PC-3 (cell line): ENCODE data around the gene AP4B1. TPM values are rescaled to one million over a fixed set of nuclear protein-coding genes. Genes with fewer than 3 reads are reported as not detected.
A peak's percentile ranks its signal among the peaks of the same experiment; 100 is the strongest.

Source experiments
- ATAC-seq: fragments of 200-7000 bp; cut with Tn5 transposase; 2 replicates; pipeline ENCODE4 v1.9.1; 2020; ENCODE audit warnings: mild to moderate bottlenecking, moderate library complexity
- Bru-seq: library from RNA; stranded (reverse); fragments of 400-500 nt; gene quantifications from one replicate; lab custom pipeline; 2021; lab: Mats Ljungman, UMichigan
- BruChase-seq, 2 experiments: library from RNA; stranded (reverse); fragments of 400-500 nt; gene quantifications; one replicate each; lab custom pipeline; 2021; lab: Mats Ljungman, UMichigan
- BruUV-seq: library from RNA; stranded (reverse); fragments of 400-500 nt; replicated peaks from 2 replicates; lab custom pipeline; 2021; lab: Mats Ljungman, UMichigan
- CTCF ChIA-PET: fragments of 300-600 bp; sonication (Branson Sonifier 250); formaldehyde crosslinking; loops from one replicate; lab custom pipeline; 2022; ENCODE audit warnings: antibody characterized with exemption; lab: Charles Lee
- POLR2A ChIA-PET: fragments of 300-600 bp; sonication (Branson Sonifier 250); formaldehyde crosslinking; loops from one replicate; lab custom pipeline; 2022; ENCODE audit warnings: antibody characterized with exemption; ENCODE audit not compliant: unreplicated experiment; lab: Charles Lee
- DNase-seq: peaks from one replicate; pipeline ENCODE4 v3.0.0-alpha.2; 2015
- H2AFZ ChIP-seq: fragments of 300-600 bp; sonication (generic); 2 replicates; pipeline ENCODE4 v1.6.0; 2016; ENCODE audit warnings: antibody characterized with exemption, low read length
- H3F3A ChIP-seq: fragments of 300-600 bp; sonication (generic); one replicate; pipeline ENCODE4 v1.6.0; 2017; ENCODE audit warnings: antibody characterized with exemption, low read length, control low read depth, mild to moderate bottlenecking; ENCODE audit not compliant: unreplicated experiment
- H3K27ac ChIP-seq: fragments of 300-600 bp; sonication (generic); 2 replicates; pipeline ENCODE4 v1.5.1; 2016; ENCODE audit warnings: mild to moderate bottlenecking, low read length
- H3K27me3 ChIP-seq: fragments of 300-600 bp; sonication (generic); 2 replicates; pipeline ENCODE4 v1.6.1; 2016; ENCODE audit warnings: low read length, mixed read lengths
- H3K36me3 ChIP-seq: fragments of 300-600 bp; sonication (generic); 2 replicates; pipeline ENCODE4 v1.6.1; 2016; ENCODE audit warnings: low read depth, mixed run types, low read length, mixed read lengths
- H3K4me1 ChIP-seq: fragments of 300-600 bp; sonication (generic); 2 replicates; pipeline ENCODE4 v1.5.1; 2016; ENCODE audit warnings: low read length; ENCODE audit not compliant: insufficient read depth
- H3K4me2 ChIP-seq: fragments of 300-600 bp; sonication (generic); 2 replicates; pipeline ENCODE4 v1.6.0; 2016; ENCODE audit warnings: low read length
- H3K4me3 ChIP-seq: fragments of 300-600 bp; sonication (generic); 2 replicates; pipeline ENCODE4 v1.5.1; 2016; ENCODE audit warnings: mild to moderate bottlenecking, low read length, mixed read lengths
- H3K79me2 ChIP-seq: fragments of 300-600 bp; sonication (generic); 2 replicates; pipeline ENCODE4 v1.6.1; 2017; ENCODE audit warnings: low read length, mixed read lengths
- H3K9ac ChIP-seq: fragments of 300-600 bp; sonication (generic); 2 replicates; pipeline ENCODE4 v1.6.0; 2016; ENCODE audit warnings: mild to moderate bottlenecking, low read length
- H3K9me2 ChIP-seq: fragments of 300-600 bp; sonication (generic); replicated peaks from 2 replicates; pipeline ENCODE4 v1.6.1; 2016; ENCODE audit warnings: mixed run types, low read length, mixed read lengths
- H3K9me3 ChIP-seq: fragments of 300-600 bp; sonication (generic); 2 replicates; pipeline ENCODE4 v1.6.1; 2016; ENCODE audit warnings: low read length, mixed read lengths
- H4K20me1 ChIP-seq: fragments of 300-600 bp; sonication (generic); 2 replicates; pipeline ENCODE4 v1.6.1; 2016; ENCODE audit warnings: low read length, mixed read lengths
- EZH2 ChIP-seq: fragments of 300-600 bp; sonication (generic); IDR thresholded peaks from one replicate; pipeline ENCODE4 v1.6.1; 2017; ENCODE audit warnings: antibody characterized with exemption, mild to moderate bottlenecking, low read length; ENCODE audit not compliant: unreplicated experiment
- EZH2phosphoT487 ChIP-seq: fragments of 300-600 bp; sonication (generic); IDR thresholded peaks from 2 replicates; pipeline ENCODE4 v1.6.1; 2018; ENCODE audit warnings: mild to moderate bottlenecking, antibody characterized with exemption, low read length, borderline replicate concordance
- intact Hi-C: fragments of 100-400 bp; cut with micrococcal nuclease; formaldehyde crosslinking; loops from 2 replicates; pipeline ENCODE4 v1.9.0; 2023
- long read RNA-seq: library from polyadenylated mRNA; unstranded; transcript quantifications from one replicate; pipeline ENCODE4 v2.0.0, GENCODE V29; 2021; ENCODE audit not compliant: unreplicated experiment
- total RNA-seq: library from RNA; depleted of rRNA; stranded (reverse); fragments of >200 nt; gene quantifications from 2 replicates; pipeline ENCODE4 v1.2.3, GENCODE V29; 2014; rRNA removed
- TF ChIP-seq, protein P1 (sequence below): fragments of 300-600 bp; sonication (generic); conservative IDR thresholded peaks from 2 replicates; pipeline ENCODE4 v1.5.1; 2017; ENCODE audit warnings: antibody characterized with exemption, low read depth, mild to moderate bottlenecking, low read length

The AP4B1 gene
- total RNA-seq (15.5 and 15.8 TPM in 2 replicates), Bru-seq, nascent RNA (percentile 68 among the genes with signal in this experiment), BruChase-seq, experiment 1, labeled RNA remaining after a 6-hour chase (percentile 71 among the genes with signal in this experiment), BruChase-seq, experiment 2, labeled RNA remaining after a 2-hour chase (percentile 71 among the genes with signal in this experiment)
- long read RNA-seq, transcript AP4B1-201 (11 exons, 2,742 nt): minor isoform, 6 of 20 reads
- long read RNA-seq, transcript AP4B1-204 (10 exons, 2,818 nt): major isoform, 7 of 20 reads
- long read RNA-seq, partial matches to known transcripts: 1 of 20 reads
- long read RNA-seq, other reads (novel, unspliced or antisense): 6 of 20 reads

DNA sequence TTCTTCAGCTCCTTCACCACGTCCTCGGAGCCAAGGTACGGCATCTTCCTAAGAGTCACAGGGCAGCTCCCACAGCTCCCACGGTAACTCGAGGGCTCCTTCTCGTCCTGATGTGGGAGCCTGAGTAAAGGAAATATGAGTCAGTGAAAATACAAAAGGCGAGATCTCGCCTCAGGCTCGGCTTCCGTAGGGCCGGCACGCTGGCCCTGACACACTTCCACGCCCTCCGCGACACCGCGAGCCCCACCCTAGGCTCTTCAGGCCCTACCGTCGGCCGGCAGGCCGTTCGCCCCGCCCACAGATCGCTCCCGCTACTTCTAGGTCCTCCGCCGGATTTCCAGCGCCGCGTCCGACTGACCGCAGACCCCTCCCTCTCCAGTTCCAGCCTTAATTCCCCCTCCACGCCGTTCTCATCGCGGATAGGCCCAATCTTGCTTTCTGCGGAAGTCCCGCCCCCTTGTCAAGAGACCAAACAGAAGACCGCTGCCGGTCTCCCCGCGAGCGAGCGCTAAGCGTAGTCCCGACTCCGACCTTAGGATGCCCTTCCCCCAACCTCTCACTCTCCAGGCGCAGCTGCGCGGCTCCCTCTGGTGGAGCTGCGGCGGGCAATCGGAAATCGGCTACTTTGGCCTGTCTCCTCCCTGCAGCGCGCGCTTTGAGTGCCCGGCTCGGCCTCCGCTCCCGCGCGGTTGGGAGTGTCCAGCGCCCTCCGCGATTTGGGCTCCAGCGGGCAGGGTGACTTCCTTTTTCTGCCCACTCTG, at the start of gene AP4B1, which contains the start of gene DCLRE1B:
AP4B1 (minus strand) TSS at position 126 of the 761 bp plus-strand sequence; CDS start at position 44, 82 bp downstream.
DCLRE1B (plus strand) TSS at position 653 of the 761 bp plus-strand sequence. CDS start 261 bp downstream, outside the sequence.
- Histone ChIP-seq H3K4me3 (peak within 1 kb of the TSS; percentile 97), H3K4me2 (peak within 1 kb of the TSS; percentile 95), H3K27ac (peak within 1 kb of the TSS; percentile 70), H3K9ac (peak within 1 kb of the TSS; percentile 97), H3F3A (no peaks in the 10 kb centered on the region), H3K9me3 (no peaks in the 10 kb centered on the region), H3K4me1 (peaks cover 18% of the 10 kb centered on the region), H2AFZ (peak within 1 kb of the TSS; percentile 97), H3K27me3 (no peaks in the 10 kb centered on the region), H3K9me2 (no peaks in the 10 kb centered on the region), H3K79me2 (peaks cover 53% of the 10 kb centered on the region), H3K36me3 (peaks cover 8% of the 10 kb centered on the region; the same call in 1 of the 2 replicates), H4K20me1 (no peaks in the 10 kb centered on the region)
- no peak for TF ChIP-seq EZH2
- TF ChIP-seq, protein P1, sequence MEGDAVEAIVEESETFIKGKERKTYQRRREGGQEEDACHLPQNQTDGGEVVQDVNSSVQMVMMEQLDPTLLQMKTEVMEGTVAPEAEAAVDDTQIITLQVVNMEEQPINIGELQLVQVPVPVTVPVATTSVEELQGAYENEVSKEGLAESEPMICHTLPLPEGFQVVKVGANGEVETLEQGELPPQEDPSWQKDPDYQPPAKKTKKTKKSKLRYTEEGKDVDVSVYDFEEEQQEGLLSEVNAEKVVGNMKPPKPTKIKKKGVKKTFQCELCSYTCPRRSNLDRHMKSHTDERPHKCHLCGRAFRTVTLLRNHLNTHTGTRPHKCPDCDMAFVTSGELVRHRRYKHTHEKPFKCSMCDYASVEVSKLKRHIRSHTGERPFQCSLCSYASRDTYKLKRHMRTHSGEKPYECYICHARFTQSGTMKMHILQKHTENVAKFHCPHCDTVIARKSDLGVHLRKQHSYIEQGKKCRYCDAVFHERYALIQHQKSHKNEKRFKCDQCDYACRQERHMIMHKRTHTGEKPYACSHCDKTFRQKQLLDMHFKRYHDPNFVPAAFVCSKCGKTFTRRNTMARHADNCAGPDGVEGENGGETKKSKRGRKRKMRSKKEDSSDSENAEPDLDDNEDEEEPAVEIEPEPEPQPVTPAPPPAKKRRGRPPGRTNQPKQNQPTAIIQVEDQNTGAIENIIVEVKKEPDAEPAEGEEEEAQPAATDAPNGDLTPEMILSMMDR: peak; percentile 59
- CTCF ChIA-PET: interaction anchor here (0.6 to 1.5 kb wide), 2 partner anchors 23 to 75 kb away, joined by 3 read pairs; no protein-coding TSS in a partner anchor
- BruUV-seq: no TSS peak
- POLR2A ChIA-PET: interaction anchor here (0.5 to 1.0 kb wide), 3 partner anchors 24 to 373 kb away, joined by 3 to 10 read pairs (median 5); partner anchors contain the start of gene HIPK1
- intact Hi-C loops: loop anchor here (1.0 to 5.0 kb wide), 4 partner anchors 24 to 148 kb away; partner anchors contain the start of genes HIPK1, PHTF1 and RSBN1
- ATAC-seq: peak; percentile 90
- DNase-seq: peak; percentile 99

DNA sequence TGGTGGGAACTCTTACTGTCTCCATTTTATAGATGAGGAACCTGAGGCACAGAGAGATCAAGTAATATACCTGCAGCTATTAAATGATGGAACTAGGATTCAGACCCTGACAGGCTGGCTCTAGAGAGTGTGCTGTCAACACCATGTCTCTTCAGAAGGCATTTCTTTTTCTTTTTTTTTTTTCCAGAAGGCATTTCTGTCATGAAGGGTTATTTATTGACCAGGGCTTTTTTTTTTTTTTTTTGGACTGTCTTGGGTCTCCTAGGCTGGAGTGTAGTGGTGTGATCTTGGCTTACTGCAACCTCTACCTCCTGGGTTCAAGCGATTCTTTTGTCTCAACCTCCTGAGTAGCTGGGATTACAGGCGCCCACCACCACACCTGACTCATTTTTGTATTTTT, 47.1 kb upstream of the AP4B1 start:
- H3K9me2 ChIP-seq: no peaks in the 10 kb centered on the region
- peaks cover 4% of the 10 kb centered on the region; the same call in 1 of the 2 replicates for H3K36me3 ChIP-seq
- H3K9me3 ChIP-seq: no peaks in the 10 kb centered on the region
- no peak overlapping the region for H3K4me3 ChIP-seq
- TF ChIP-seq EZH2phosphoT487 (no peak), EZH2 (no peak)
- TF ChIP-seq, protein P1: no peak
- intact Hi-C loops: no loop called here
- H2AFZ ChIP-seq: no peak overlapping the region
- H3K4me2 ChIP-seq: no peak overlapping the region
- H3K9ac ChIP-seq: no peak overlapping the region
- ChIA-PET CTCF (no interaction called here), POLR2A (no interaction called here)
- BruUV-seq: no TSS peak
- ATAC-seq (no peak), DNase-seq (no peak)
- no peak overlapping the region for H3K27ac ChIP-seq
- H4K20me1 ChIP-seq: no peaks in the 10 kb centered on the region
- no peaks in the 10 kb centered on the region for H3F3A ChIP-seq
- H3K4me1 ChIP-seq: no peaks in the 10 kb centered on the region
- H3K27me3 ChIP-seq: no peaks in the 10 kb centered on the region
- H3K79me2 ChIP-seq: peaks cover 32% of the 10 kb centered on the region
